ENCODE data around the gene AQP2.

AQP2 gene

DNA sequence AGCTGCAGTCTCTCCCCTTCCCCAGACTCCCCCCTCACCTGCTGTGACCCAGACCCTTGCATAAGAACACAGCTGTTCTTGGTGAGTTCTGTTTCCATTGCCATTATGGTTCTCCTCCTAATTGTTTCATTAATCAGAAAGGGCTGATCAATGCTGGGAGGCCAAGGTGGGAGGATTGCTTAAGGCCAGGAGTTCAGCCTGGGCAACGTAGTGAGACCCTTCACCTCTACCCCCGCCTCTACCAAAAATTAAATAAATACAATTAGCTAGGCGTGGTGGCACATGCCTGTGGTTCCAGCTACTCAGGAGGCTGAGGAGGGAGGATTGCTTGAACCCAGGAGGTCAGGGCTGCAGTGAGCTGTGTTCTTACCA is 29.6 kb upstream of the AQP2 start:
- no peak for DNase-seq

DNA sequence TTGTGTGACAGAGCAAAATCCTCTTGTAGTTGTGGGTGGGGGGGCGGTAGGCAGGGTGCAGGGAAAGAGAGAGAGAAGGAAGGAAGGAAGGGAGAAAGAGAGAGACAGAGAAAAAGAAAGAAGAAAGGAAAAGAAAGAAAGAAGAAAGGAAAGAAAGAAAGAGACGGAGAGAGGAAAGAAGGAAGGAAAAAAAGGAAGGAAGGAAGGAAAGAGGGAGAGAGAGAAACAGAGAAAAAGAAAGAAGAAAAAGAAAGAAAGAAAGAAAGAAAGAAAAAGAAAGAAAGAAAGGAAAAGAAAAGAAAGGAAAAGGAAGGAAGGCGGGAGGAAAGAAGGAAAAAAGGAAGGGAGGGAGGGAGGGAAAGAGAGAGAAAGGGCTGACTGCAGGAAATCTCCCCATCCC is 29.2 kb upstream of the AQP2 start:
- DNase-seq = no peak

DNA sequence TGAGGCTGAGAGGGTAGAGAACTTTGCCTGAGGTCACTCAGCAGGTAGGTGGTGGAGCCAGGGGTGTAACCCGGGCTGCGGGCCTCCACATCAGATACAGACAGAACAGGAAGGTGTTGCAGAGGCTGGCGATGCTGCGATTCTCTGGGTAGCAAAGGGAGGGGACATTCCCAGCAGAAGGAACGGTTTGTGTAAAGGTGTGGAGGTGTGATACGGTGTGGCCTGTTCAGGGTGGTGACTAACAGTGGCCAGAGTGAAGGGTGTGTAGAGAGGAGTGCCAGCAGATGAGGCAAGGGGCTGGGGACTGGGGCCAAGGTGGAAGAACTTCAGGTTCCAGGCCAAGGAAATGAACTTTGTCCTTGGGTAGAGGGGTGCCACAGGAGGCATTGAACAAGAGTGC is 28.6 kb upstream of the AQP2 start:
- no peak for DNase-seq

DNA sequence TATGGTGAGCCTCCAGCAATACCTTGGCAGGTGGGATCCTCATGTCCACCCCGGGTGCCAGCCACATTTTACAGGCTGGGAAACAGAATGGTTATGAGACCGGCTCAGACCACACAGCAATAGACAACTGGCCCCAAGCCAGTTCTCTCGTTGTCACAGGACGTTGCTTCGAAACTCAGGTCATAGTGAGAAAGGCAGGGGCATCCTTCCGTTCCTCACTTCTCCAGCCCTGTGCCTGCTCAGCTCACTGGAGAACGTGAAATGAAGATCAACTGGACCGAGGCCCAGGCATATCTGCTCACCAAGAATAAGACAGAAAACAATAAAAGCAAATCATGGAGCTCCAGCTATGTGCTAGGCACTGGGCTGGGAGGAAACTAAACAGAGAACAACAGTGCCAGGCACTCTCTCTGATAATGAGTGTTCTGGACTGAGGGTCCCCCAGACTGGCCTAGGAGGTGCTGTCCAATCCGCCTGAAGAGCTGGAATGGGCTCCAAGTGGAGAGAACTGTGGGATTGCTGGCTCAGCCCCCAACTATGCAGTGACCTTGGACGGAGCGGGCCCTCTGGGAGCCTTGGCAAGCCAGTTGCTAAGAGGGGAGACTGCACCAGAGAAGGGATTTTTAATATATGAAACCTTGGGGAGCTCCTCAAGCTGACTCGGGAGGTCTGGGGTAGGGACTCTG is 28.0 kb upstream of the AQP2 start:
- DNase-seq = no peak

DNA sequence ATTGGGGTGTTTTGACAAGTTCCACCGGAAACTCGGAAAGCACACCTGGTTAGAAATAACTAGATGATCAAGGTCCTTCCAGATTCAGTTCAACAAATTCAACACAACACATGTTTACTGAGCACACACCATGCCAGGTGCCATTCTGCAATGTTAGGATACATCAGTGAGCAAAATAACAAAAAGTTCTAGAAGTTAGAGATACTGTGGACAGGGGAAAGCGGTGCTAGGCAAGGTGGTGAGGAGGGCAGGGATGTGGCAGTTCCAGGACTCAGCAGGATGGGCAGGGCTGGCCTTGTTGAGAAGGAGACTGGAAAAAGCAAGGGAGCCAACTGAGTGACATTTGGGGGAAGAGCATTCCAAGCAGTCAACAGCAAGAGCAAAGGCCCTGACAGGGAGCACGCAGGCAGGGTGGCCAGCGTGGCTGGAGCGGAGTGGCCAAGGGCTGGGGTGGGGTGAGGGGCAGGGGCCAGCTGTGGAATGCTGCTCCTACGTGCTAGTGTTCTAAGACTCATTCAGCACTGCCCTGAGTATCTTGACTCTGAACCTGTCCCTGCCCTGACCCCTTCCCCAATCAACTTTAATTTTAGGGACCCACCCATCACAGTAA is 27.4 kb upstream of the AQP2 start:
- no peak for DNase-seq

DNA sequence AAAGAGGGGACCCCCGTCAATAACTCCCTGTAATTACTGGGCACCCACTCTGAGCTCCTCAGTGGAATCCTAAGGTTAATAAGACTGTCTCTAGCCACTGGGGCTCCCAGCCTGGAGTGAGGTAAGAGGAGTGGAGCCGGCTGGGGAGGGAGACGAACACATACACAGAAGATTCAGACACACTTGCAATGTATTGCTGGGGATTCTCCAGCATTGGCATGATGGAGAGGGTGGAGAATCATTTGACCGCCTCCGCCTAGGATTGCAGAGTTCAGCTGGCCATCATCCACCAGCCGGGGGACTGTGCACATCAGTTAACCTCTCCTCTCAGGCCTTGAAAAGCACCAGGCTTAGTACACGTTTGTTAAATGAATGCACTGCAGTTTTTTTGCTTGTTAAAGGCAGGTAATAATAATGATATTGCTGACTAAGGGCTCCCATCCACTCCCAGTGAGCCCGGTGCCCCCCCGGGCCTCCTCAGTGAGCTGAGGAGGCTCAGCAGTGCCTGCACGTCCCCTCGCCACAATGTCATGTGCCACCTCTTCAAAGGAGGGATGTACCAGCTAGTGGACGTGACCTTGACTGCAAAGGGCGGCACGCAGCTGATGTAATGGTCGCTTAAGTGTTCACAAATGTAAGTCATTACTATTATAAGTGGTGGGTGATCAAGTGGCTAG is 26.5 kb upstream of the AQP2 start:
- DNase-seq = no peak

DNA sequence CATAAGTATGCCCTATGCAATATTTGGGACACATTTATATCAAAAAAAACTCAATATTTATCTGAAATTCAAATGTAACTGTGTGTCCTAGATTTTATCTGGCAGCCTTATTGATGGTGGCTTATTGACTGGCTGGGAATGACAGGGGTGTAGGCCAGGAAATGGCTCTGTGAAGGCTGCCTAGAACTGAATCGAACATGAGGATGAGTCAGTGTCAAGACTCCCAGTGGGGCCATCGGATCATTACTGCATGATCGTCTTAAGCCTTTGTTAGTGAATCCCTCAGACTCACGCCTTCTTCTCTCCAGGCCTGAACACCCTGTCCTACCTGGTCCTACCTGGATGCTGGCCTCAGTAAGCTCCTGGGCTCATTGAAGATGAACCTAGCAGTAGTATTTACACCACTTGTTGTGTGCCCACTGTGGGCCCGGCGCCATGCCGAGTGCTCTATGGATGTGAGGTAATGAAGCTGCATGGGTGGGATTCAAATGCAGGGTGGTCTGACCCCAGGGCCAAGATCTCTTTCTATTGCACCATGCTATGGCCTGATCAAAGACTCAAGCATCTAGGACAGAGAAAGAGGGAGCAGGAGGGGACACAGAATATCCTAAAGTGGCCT is 25.8 kb upstream of the AQP2 start:
- DNase-seq = no peak

DNA sequence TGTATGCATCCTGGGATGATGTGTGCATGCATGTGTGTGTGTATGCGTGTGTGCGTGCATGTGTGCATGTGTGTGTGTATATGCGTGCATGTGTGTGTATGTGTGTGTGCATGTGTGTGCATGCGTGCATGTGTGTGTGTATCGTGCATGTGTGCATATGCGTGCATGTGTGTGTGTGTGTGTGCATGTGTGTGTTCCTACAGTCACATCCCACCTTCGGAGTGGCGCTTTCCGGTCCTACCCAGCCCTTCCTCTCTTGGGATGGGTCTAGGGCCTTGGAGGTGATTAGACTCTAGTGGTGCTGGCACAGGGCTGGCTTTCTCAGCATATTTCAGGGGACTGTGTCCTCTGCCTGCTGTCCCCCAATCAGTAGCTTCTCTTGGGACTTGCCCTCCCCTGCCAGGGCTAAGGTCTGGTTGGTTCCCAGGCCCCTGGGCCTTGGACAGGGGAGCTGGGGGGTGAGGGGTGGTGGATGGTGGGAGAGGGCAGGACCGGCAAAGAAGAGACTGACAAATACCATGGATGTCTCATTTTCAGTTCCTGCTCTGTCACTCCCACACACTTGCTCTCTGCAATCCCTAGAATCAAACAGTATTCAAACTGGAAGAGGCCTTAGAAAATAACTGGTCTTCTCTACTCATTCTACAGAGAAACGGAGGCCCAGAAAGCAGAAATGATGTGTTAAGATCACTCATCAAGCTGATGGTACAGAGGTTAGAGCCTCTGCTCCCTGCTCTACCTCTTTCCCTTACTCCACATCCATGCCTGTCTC is 24.9 kb upstream of the AQP2 start:
- DNase-seq = no peak

DNA sequence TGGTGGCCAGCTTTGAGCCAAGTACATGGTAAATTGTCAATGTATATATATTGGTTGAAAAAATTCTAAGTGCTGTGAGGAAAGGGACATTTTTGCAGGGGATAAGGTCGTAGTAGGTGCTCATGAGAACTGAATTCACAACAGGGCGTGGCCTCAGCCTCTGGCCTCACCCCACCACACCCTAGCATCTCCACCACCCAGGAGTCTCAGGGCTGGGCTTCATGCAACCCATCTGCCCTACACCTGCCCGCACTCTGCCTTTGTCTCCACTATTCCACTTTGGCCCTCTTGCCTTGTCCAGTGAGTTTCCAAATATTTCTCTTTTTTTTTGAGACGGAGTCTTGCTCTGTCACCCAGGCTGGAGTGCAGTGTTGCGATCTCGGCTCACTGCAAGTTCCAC is 22.1 kb upstream of the AQP2 start:
- no peak for DNase-seq

DNA sequence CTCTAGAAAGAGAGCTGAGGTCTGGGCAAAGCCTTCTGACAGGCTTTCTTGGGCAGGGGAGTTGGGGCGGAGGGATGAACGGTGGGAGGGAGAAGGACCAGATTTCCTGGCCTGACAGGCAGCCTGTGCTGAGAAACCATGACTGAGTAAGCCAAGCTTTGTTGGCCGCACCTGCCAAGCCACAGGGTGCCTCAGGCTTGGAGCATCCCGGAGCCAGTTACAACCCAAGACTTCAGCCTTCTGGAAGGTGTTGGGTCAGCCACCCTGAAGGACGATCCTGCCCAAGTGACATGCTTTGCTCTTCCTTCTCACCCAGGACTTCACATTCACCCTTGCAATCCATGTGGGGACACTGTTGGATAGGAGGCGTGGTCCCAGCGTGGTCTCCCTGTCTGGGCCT is 21.0 kb upstream of the AQP2 start:
- DNase-seq = no peak

DNA sequence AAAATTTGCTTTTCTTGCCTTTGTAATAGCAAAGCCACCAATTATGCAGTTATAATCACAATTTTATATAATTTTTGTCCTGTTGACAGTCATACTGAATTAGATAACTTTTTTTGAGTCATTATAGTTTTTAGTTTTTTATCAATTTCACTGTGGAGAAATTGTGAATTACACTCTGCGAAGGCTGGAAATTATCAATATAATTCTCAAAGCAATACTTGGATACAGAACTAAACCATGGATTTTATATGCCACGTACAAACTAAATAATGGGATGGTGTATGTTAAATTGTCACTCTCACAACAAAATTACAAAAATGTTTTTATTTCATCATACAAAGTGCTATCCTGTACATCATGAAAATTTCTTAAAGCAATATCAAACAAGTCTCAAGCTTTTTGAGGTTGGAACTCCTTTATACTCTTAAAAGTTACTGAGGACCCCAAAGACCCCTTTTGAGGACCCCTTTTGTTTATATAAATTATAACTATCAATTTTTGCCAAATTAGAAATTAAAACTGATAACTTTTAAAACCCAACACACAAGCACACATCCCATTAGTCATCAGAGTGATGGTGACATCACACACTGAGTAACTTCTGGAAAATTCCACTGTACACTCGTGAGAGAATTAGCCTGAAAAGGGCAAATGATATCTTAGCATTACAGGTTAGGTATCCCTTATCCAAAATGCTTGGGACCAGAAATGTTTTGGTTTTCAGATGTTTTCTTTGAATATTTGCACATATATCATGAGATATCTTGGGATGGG is 19.8 kb upstream of the AQP2 start:
- no peak for DNase-seq

DNA sequence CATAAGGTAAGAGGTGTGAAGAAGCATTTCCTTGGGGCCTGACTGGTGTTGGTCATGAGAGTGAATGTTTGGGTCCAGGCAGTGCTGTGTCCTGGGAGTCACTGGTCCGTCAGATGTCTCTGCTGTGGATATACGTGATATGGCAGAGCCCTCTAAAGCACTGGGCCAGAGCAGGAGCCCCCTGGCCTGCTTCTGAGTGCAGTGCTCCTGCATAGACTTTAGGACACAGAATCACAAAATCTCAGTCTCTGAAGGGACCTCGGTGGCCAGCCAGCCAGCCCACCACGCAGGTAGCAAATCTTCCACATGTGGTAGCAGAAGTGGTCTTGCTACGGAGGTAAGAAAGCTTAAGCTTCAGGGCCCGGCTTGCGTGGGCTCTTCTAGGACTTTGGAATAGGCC is 18.5 kb upstream of the AQP2 start:
- no peak for DNase-seq

DNA sequence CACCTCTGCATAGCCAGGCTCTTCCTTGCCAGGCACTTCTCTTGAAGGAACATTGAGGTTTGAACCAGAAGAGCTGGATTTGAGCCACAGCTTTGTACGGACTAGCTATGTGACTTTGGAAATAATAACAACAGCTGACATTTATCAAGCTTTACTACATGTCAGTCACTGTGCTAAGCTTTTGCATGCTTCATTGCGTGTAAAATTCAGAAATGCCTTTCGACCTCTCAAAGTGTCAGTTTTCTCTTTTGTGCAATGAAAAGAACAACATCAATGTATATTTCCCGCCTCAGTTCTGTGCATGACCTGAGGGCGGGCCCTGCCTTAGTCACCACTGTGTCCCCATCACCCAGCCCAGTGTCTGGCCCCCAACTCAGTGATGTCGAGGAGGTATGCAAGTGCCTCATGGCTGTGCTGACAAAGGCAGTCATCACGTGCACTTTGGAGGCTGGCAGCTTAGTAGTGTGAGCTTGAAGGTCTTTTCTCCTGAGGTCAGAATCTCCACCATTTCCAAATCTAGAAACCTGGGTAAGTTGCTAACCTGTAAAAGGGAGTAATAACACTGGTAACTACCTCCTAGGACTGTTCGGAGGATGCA is 17.9 kb upstream of the AQP2 start:
- DNase-seq = no peak

DNA sequence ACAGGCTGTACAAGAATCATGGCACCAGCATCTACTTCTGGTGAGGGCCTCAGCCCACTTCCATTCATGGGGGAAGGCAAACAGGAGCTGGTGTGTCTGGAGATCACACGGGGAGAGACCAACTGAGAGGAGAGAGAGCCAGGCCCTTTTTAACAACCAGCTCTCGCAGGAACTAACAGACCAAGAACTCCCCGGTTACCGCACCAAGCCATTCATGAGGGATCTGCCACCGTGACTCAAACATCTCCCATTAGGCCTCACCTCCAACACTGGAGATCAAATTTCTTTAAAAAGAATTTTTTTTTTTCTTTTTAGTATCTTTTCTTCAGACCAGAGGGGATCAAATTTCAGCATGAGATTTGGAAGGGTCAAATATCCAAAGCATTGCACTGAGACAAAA is 16.7 kb upstream of the AQP2 start:
- DNase-seq = no peak

DNA sequence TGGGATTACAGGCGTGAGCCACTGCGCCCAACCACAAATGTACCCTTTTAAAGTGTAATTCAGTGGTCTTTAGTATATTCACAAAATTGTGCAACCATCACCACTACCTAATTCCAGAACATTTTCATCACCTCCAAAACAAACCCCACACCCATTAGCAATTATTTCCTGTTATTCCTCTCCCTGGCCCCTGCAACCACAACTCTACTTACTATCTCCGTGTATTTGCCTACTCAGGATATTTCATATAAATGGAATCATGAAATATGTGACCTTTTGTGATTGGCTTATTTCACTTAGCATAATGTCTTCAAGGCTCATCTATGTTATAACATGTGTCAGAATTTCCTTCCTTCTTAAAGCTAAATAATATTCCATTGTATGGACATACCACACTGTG is 16.0 kb upstream of the AQP2 start:
- DNase-seq = no peak

DNA sequence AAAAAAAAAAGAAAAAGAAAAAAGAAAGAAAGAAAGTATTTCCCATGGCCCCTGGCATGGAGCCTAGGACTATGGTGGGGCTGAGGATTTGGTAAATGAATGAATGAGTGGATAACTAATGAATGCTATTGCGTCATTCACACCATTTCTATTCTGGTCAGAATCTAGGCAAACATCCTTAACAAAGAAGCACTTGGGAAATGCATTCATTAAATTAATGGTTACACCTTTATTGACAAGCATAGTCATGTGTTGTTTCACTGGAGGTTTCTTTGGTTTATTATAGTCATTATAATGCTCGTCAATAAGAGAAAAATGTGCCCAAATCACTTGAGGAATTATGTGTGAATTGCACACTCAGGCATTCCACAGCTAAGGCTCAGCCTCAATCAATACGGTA is 13.6 kb upstream of the AQP2 start:
- DNase-seq = no peak

DNA sequence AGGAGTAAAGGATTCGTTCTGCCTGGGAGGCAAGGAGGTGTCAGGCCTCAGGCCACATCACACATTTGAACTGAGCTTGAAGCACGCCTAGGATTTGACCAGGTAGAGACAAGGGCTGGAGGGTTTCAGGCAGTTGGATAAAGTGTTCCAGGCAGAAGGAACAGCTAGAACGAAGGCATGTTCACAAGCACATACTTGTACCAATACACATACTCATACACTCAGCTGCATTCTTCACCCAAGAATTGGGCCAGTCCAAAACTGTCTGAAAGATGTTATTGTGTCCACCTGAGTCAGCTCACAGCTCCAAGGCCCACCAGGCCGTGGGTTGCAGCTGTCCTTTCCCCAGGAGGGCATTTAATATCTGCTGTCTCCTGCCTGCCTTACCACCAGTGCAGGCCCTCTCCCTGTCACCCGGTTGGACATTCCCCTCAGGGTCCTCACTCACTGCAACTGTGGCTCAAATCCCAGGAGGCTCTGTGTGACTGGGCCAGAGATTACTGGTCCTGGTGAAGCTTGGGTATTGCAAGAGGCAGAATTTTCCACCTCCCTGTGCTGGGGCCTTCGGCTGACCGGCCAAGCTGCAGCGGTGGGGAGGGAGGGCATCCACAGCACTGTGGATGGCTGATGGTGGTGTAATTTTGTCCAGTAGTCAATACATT is 12.8 kb upstream of the AQP2 start:
- no peak for DNase-seq

DNA sequence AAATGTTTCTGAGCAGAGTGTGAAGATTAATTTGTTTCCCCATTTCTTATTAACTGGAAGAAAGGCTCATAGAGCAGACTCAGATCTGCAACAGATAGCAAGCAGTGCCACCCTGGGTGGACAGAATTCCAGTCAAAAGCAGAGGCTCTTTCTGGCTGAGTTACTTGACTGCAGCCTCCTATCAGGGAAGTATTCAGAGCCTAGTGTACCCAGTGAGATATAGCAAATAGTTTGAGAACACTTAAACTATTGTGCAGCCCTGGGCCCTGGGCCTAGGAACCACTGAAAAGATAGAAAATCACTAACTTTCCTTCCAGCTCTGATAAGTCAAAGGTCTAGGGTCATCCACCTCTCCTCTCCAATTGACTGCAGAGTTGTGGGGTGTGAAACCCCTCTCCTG is 11.2 kb upstream of the AQP2 start:
- DNase-seq = no peak

DNA sequence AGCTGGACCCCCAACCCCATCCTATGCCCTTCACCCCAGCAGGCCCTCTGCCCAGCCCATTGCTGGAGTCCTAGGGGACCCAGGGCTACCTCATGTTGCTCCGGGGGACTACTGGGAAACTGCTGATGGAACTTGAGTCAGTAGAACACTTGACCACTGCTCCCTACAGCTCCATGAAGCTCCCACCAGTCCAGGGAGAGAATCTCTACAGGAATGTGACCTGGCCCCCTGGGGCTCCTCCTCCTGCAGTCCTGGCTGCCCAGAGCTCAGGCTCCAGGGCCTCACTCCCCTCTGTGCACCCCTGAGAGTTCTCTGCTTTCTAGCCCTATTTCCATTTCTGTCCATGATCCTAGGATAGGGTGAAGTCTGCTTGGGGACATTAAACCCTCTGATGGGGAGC is 10.8 kb upstream of the AQP2 start:
- no peak for DNase-seq

DNA sequence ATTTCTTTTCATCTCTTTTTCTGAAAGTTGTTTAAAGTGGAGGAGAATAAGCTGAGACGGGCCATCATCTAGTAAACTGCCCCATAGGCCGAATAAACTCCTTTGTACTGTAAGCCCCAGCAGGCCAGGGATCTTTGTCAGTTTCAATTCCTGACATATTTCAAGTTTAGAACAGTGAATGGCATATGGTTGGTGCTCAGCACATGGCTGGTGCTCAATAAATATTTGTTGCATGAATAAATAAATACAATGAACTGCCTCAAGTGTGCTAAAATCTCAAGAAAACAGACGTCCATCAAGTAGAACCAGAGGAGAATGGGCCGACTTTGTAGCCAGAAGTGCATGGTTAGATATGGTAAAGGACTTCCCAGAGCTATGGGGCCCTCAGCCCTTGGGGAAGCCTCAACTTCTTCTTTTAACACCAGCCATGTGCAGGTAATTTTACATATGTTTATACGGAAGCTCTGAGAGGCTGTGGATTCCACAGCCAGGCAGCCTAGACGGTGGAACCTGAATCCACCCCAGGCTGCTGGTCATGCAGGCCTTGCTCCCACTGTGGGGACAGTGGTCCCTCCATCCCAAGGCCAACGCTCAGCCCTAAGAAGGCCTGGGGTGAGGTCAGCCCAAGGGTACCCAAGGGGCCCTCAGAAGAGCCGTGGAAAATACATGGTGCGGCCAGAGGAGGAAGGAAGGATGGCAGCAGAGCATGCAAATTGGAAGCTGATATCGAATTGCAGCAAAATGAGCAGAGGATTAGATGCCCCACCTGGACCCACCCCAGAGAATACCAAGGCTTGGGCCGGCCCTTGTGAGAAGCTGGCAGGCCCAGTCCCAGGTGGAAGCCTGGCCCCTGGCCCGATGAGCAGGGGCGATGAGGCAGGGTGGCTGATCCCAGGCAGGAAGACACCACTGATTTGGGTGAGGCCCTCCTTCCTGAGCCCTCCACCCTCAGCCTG is 8.7 kb upstream of the AQP2 start:
- no peak for DNase-seq

DNA sequence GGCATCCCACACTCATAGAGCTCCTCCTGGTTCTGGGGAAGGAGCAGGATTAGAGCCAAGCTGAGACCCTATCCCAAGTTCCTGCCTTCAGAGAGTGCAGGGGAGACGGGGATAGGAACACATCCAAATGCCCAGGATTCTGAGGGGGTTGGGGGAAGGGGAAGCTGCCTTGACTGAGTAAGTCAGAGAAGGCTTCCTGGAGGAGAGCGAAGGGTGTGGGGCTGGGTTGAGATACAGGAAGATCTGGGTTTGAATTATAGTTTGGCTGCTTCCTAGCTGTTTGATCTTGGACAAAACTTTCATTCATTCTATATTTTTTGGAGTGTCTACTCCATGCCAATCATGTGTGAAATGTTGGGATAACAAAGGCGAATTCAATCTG is 8.0 kb upstream of the AQP2 start:
- DNase-seq = no peak
